Measurements from ENCODE around the gene JAKMIP1.

JAKMIP1 gene

DNA sequence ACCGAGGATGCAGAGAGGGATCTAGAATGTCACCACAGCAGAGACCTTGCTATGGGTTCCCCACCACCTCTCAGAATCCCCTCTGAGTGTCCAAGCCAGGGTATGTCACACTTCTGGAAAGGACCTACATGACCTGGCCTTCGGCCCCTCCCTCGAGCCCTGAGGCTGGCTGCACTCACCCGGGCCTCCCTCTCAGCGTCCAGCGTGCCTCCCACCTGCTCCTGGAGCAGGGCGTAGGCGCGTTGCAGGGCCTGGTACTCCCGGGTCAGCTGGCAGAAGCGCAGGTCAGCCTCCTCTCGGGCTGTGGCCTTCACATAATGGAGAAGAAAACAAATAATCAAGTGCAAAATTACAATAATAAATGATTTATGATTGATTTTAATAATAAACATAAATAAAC, 138.2 kb downstream of the JAKMIP1 start:
- no peak for DNase-seq (ENCODE audit: low spot score)
- no peak overlapping the region for H3K27ac ChIP-seq
- TF ChIP-seq, protein P1, sequence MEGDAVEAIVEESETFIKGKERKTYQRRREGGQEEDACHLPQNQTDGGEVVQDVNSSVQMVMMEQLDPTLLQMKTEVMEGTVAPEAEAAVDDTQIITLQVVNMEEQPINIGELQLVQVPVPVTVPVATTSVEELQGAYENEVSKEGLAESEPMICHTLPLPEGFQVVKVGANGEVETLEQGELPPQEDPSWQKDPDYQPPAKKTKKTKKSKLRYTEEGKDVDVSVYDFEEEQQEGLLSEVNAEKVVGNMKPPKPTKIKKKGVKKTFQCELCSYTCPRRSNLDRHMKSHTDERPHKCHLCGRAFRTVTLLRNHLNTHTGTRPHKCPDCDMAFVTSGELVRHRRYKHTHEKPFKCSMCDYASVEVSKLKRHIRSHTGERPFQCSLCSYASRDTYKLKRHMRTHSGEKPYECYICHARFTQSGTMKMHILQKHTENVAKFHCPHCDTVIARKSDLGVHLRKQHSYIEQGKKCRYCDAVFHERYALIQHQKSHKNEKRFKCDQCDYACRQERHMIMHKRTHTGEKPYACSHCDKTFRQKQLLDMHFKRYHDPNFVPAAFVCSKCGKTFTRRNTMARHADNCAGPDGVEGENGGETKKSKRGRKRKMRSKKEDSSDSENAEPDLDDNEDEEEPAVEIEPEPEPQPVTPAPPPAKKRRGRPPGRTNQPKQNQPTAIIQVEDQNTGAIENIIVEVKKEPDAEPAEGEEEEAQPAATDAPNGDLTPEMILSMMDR (conservative IDR thresholded peaks at IDR 0.05; ENCODE audit: low read depth): no peak
- CTCF ChIA-PET: no interaction called here
- POLR2A ChIA-PET (ENCODE audit: low non-redundant PET): no interaction called here

DNA sequence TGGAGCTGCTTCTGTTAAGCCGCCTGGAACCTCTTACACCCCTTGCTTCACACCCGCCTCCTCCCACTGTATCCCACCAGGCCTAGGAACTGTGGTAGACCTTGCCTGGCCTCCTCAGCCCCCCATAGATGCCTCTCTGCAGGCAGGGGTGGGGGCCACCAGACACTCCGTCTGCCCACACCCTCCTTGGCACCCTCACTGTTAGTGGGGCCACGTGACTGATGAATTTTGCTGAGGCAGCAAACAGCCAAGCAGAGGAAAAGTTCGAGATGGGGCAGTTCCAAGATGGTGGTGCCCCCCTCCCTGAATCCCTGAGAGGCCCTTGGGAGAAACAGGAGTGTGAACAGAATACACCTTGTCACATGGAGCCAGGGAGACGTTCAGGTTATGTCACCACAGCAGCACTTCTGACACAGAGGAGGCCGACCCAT, 141.0 kb downstream of the JAKMIP1 start:
- ChIA-PET CTCF (no interaction called here), POLR2A (ENCODE audit: low non-redundant PET) (no interaction called here)
- no peak overlapping the region for H3K27ac ChIP-seq
- TF ChIP-seq, protein P1 (conservative IDR thresholded peaks at IDR 0.05; ENCODE audit: low read depth): no peak
- DNase-seq (ENCODE audit: low spot score): no peak

DNA sequence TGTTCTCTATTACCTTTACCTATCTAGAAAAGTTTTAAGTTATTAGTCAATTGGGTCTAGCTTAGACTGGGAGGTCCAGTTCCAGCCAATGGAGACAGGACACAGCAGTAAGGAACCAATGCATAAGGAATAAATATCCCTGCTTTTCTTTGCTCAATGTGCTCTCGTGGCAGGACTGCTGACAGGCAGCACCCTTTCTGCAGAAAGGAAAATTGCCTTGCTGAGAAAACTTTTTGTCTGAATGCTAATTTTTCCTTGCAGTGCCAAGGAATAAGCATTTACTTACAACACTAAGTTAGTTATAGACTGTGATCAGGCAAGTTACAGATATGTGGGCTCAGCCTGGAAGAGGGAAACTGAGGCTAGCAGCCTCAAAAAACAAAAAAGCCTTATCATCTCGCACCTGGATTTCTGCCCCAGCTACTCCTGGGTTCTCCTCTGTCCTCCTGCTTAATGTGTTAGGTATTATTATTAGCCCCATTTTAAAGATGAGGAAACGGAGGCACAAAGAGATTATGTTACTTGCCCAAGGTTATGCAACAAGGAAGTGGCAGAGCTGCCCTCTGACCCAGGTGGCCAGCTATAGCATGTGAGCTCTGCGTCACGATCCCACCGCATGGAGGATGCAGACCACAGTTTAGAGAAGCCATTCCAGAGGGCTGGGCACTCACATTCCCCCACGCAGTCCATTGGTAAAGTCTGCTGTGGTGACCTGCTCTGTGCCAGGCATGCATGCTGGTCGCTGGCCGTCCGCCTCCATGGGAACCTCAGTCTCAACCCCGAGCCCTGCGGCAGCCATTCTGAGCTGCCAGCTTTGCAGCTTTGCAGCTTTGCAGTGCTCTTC, 141.6 kb downstream of the JAKMIP1 start:
- CTCF ChIA-PET: no interaction called here
- DNase-seq (ENCODE audit: low spot score): no peak
- POLR2A ChIA-PET (ENCODE audit: low non-redundant PET): no interaction called here
- TF ChIP-seq, protein P1 (conservative IDR thresholded peaks at IDR 0.05; ENCODE audit: low read depth): no peak
- H3K27ac ChIP-seq: no peak overlapping the region

DNA sequence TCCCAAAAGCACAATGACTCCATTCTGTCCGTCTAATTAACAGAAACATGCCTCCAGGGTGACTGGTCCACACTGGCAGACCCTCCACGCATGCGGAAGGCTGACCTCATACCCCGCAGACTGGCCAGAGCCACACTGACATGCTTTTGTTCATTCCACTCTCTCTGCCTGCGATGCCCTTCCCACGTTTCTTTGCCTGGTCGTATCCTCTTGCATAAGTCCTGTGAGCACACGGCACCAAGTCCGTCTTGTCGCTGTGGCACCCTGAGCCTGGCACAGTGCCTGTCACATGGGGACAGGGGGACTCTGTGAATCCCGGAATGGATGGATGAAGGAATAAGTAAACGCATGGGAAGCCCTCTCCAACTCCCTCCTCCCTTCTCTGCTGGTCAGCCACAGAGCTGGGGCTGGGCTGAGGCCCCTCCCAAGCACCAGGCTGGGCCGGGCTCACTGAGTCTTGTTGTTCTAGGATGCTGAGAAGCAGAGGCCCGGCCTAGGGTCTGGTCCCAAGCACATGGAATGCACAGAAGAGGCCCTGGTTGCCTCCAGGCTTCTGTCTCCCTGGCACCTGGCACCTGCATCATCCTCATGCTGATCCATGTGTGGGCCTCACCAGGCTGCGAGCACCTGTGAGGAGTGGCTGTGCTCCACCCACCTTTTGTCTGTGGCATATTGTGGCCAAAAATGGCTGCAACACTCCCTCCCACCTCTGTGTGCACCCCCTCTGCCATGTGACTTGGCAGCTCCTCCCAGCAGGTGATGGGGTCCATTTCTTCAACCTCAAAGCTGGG, 143.2 kb downstream of the JAKMIP1 start:
- no peak for DNase-seq (ENCODE audit: low spot score)
- ChIA-PET POLR2A (ENCODE audit: low non-redundant PET) (no interaction called here), CTCF (no interaction called here)
- H3K27ac ChIP-seq: no peak overlapping the region
- TF ChIP-seq, protein P1 (conservative IDR thresholded peaks at IDR 0.05; ENCODE audit: low read depth): no peak

DNA sequence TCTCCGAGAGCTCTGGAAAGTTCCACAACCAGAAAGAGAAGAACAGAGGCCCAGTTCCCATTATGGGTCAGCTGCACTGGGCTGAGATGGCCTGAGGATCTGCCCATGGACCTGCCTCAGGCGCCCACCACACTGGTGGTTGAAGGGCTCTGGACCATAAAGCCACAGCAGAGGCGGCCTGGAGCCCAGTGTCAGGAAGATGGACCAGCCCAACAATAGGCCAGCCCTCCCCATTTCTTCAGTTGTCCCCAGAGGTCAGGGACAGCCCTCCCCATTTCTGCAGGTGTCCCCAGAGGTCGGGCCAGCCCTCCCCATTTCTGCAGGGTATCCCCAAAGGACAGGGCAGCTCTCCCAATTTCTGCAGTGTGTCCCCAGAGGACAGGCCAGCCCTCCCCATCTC, 144.9 kb downstream of the JAKMIP1 start:
- CTCF ChIA-PET: no interaction called here

DNA sequence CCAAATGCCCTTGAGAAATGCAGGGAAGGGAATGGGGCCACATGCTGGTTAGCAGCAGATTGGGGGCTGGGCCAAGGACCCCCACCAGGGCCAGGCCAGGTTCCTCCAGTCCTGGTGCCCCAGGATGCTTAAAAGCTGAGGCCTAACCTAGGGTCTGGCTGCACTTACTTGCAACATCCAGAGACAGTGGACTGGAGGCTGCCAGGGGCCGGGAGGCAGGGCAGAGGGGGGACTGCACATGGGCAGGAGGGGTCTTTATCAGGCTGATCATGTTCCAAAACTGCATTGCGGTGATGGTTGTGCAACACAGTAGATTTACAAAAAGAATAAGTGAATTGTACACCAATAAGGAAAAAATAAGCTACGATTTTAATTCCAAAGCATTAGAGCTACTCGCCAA, 145.3 kb downstream of the JAKMIP1 start:
- DNase-seq (ENCODE audit: low spot score): no peak
- no peak overlapping the region for H3K27ac ChIP-seq
- ChIA-PET POLR2A (ENCODE audit: low non-redundant PET) (no interaction called here), CTCF (no interaction called here)
- TF ChIP-seq, protein P1 (conservative IDR thresholded peaks at IDR 0.05; ENCODE audit: low read depth): no peak

More for the DNA sequence above, 144.9 kb downstream of the JAKMIP1 start:
- H3K27ac ChIP-seq: no peak overlapping the region
- TF ChIP-seq, protein P1 (conservative IDR thresholded peaks at IDR 0.05; ENCODE audit: low read depth): no peak
- no peak for DNase-seq (ENCODE audit: low spot score)
- POLR2A ChIA-PET (ENCODE audit: low non-redundant PET): no interaction called here

Data from RWPE1 (cell line).